PC-9 (cell line): ENCODE measurements around the gene FAM162B. TPM values are rescaled to one million over a fixed set of nuclear protein-coding genes. Genes with fewer than 3 reads are reported as not detected.

ENCODE experiments used
- BruUV-seq: library from RNA; stranded (reverse); fragments of 400-500 nt; replicated peaks from 2 replicates; lab custom pipeline; 2021; lab: Mats Ljungman, UMichigan
- CTCF ChIA-PET: fragments of 300-600 bp; sonication (Branson Sonifier 250); formaldehyde crosslinking; loops from one replicate; lab custom pipeline; 2022; ENCODE audit warnings: antibody characterized with exemption; lab: Charles Lee
- POLR2A ChIA-PET: fragments of 300-600 bp; sonication (Branson Sonifier 250); formaldehyde crosslinking; loops from one replicate; lab custom pipeline; 2022; ENCODE audit warnings: antibody characterized with exemption; ENCODE audit not compliant: unreplicated experiment; lab: Charles Lee
- DNase-seq, 2 experiments: peaks; one replicate each; pipeline versions ENCODE4 v3.0.0 to v3.0.0-alpha.2; 2015 to 2022; ENCODE audit warnings: mixed read lengths in 1 of 2
- H2AFZ ChIP-seq: fragments of 200-600 bp; sonication (generic); 2 replicates; pipeline ENCODE4 v1.8.1; 2017; ENCODE audit warnings: antibody characterized with exemption
- H3F3A ChIP-seq: fragments of 200-600 bp; sonication (generic); 2 replicates; pipeline ENCODE4 v1.8.1; 2017; ENCODE audit warnings: antibody characterized with exemption, mild to moderate bottlenecking, low read depth; ENCODE audit not compliant: insufficient read depth
- H3K27ac ChIP-seq: fragments of 200-600 bp; sonication (generic); 2 replicates; pipeline ENCODE4 v1.6.1; 2016; ENCODE audit warnings: mixed run types
- H3K27me3 ChIP-seq: fragments of 200-600 bp; sonication (generic); 2 replicates; pipeline ENCODE4 v1.6.1; 2016; ENCODE audit warnings: low read depth, mixed run types; ENCODE audit not compliant: insufficient read depth
- H3K36me3 ChIP-seq: fragments of 200-600 bp; sonication (generic); 2 replicates; pipeline ENCODE4 v1.6.1; 2016; ENCODE audit warnings: low read depth, mixed run types
- H3K4me1 ChIP-seq: fragments of 200-600 bp; sonication (generic); replicated peaks from 2 replicates; pipeline ENCODE4 v1.6.1; 2016; ENCODE audit warnings: mixed run types; ENCODE audit not compliant: insufficient read depth
- H3K4me2 ChIP-seq: fragments of 200-600 bp; sonication (generic); 2 replicates; pipeline ENCODE4 v1.6.1; 2017; ENCODE audit warnings: mixed run types
- H3K4me3 ChIP-seq: fragments of 200-600 bp; sonication (generic); 2 replicates; pipeline ENCODE4 v1.6.1; 2016; ENCODE audit warnings: mixed run types
- H3K79me2 ChIP-seq: fragments of 200-600 bp; sonication (generic); 2 replicates; pipeline ENCODE4 v1.6.1; 2017; ENCODE audit warnings: low read depth, mixed run types
- H3K9me2 ChIP-seq: fragments of 200-600 bp; sonication (generic); 2 replicates; pipeline ENCODE4 v1.8.1; 2017; ENCODE audit warnings: mild to moderate bottlenecking; ENCODE audit not compliant: insufficient read depth
- H3K9me3 ChIP-seq: fragments of 200-600 bp; sonication (generic); 2 replicates; pipeline ENCODE4 v1.8.1; 2016; ENCODE audit warnings: low read depth; ENCODE audit not compliant: insufficient read depth
- H4K20me1 ChIP-seq: fragments of 200-600 bp; sonication (generic); 2 replicates; pipeline ENCODE4 v1.8.1; 2017; ENCODE audit not compliant: insufficient read depth
- CTCF ChIP-seq: fragments of 200-600 bp; sonication (generic); conservative IDR thresholded peaks from 2 replicates; pipeline ENCODE4 v1.6.1; 2017; ENCODE audit warnings: mixed run types, antibody characterized with exemption, mild to moderate bottlenecking, moderate library complexity
- EZH2 ChIP-seq: fragments of 200-600 bp; sonication (generic); IDR thresholded peaks from 2 replicates; pipeline ENCODE4 v1.8.0; 2017; ENCODE audit warnings: antibody characterized with exemption, low read depth
- intact Hi-C: fragments of 100-400 bp; cut with micrococcal nuclease; formaldehyde crosslinking; loops from one replicate; pipeline ENCODE4 v1.10.0; 2022; ENCODE audit not compliant: unreplicated experiment
- total RNA-seq: library from RNA; stranded (reverse); gene quantifications from 2 replicates; pipeline ENCODE4 v1.2.3, GENCODE V29; 2021

The FAM162B gene
- total RNA-seq, 1 experiment from 2014 or later = not detected

DNA sequence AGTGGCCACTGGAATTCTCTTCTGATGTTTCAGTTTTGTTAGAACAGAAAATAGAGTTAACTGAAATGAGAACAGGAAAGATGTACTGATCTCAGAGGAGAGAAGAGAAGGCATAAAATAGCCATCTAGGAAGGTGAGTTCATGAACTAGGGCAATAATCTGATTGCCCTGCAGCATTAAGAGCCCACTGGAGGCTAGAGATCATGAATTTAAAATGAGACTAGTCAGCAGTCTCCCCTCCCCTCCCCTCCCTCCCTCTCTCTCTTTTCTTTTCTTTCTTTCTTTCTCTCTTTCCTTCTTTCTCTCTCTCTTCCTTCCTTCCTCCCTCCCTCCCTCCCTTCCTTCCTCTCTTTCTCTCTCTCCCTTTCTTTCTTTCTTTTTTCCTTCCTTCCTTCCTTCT, 34.4 kb upstream of the FAM162B start:
- POLR2A ChIA-PET = no interaction called here
- no peak for DNase-seq

GRCh38 chr6:116797585-116797984, 32.1 kb upstream of the FAM162B start:
- Histone ChIP-seq H3K27me3 (no peaks in the 10 kb centered on the region), H3K36me3 (no peaks in the 10 kb centered on the region), H3K4me1 (no peaks in the 10 kb centered on the region), H3K4me2 (no peak overlapping the region), H3F3A (no peaks in the 10 kb centered on the region), H2AFZ (no peak overlapping the region), H4K20me1 (no peaks in the 10 kb centered on the region), H3K79me2 (no peaks in the 10 kb centered on the region), H3K9me3 (no peaks in the 10 kb centered on the region), H3K27ac (no peak overlapping the region), H3K4me3 (no peak overlapping the region), H3K9me2 (no peaks in the 10 kb centered on the region; the same call in 1 of the 2 replicates)
- no TSS peak for BruUV-seq
- TF ChIP-seq EZH2 = no peak
- no peak for TF ChIP-seq CTCF
- intact Hi-C loops = no loop called here
- POLR2A ChIA-PET = no interaction called here
- no peak for DNase-seq
- CTCF ChIA-PET = no interaction called here

More for the DNA sequence above, 34.4 kb upstream of the FAM162B start:
- Histone ChIP-seq H3F3A (no peaks in the 10 kb centered on the region), H3K79me2 (no peaks in the 10 kb centered on the region), H2AFZ (no peak overlapping the region), H3K27me3 (no peaks in the 10 kb centered on the region), H3K4me2 (no peak overlapping the region), H4K20me1 (no peaks in the 10 kb centered on the region), H3K4me1 (no peaks in the 10 kb centered on the region), H3K36me3 (no peaks in the 10 kb centered on the region), H3K27ac (no peak overlapping the region), H3K4me3 (no peak overlapping the region), H3K9me3 (no peaks in the 10 kb centered on the region), H3K9me2 (no peaks in the 10 kb centered on the region; the same call in 1 of the 2 replicates)
- no peak for TF ChIP-seq CTCF
- no peak for TF ChIP-seq EZH2
- intact Hi-C loops = no loop called here
- no TSS peak for BruUV-seq
- CTCF ChIA-PET = no interaction called here

GRCh38 chr6:116793224-116793623, 27.7 kb upstream of the FAM162B start:
- Histone ChIP-seq H4K20me1 (no peaks in the 10 kb centered on the region), H3K9me3 (no peaks in the 10 kb centered on the region), H3K79me2 (no peaks in the 10 kb centered on the region), H3F3A (no peaks in the 10 kb centered on the region), H3K4me3 (no peak overlapping the region), H3K4me1 (no peaks in the 10 kb centered on the region), H3K9me2 (no peaks in the 10 kb centered on the region), H3K4me2 (no peak overlapping the region), H2AFZ (no peak overlapping the region), H3K36me3 (no peaks in the 10 kb centered on the region), H3K27ac (no peak overlapping the region), H3K27me3 (no peaks in the 10 kb centered on the region)
- CTCF ChIA-PET = no interaction called here
- intact Hi-C loops = no loop called here
- TF ChIP-seq EZH2 (no peak), CTCF (no peak)
- no peak for DNase-seq
- POLR2A ChIA-PET = no interaction called here
- no TSS peak for BruUV-seq
